OCI-LY1 (cell line): ENCODE measurements around the gene ZNF593.

Experiments used
- H2AFZ ChIP-seq: fragments of 200-600 bp; sonication (generic), shearing (Covaris generic); 2 replicates; pipeline ENCODE4 v1.6.0; 2014; ENCODE audit warnings: antibody characterized with exemption, mild to moderate bottlenecking, low read length
- H3F3A ChIP-seq: fragments of 200-600 bp; sonication (generic), shearing (Covaris generic); 2 replicates; pipeline ENCODE4 v1.6.0; 2014; ENCODE audit warnings: mild to moderate bottlenecking, antibody characterized with exemption, low read length, moderate library complexity; ENCODE audit not compliant: insufficient read depth
- H3K27ac ChIP-seq: fragments of 200-600 bp; sonication (generic); 2 replicates; pipeline ENCODE4 v1.5.1; 2014; ENCODE audit warnings: low read length, mixed run types, mild to moderate bottlenecking, low read depth; ENCODE audit not compliant: poor library complexity, severe bottlenecking
- H3K27me3 ChIP-seq: fragments of 200-600 bp; sonication (generic); 2 replicates; pipeline ENCODE4 v1.6.0; 2014; ENCODE audit warnings: antibody characterized with exemption, mild to moderate bottlenecking, low read length, moderate library complexity; ENCODE audit not compliant: insufficient read depth
- H3K36me3 ChIP-seq: fragments of 200-600 bp; sonication (generic); 2 replicates; pipeline ENCODE4 v1.6.1; 2014; ENCODE audit warnings: mild to moderate bottlenecking, antibody characterized with exemption, low read length, moderate library complexity, mixed read lengths; ENCODE audit not compliant: insufficient read depth
- H3K4me1 ChIP-seq: fragments of 200-600 bp; sonication (generic); 2 replicates; pipeline ENCODE4 v1.5.1; 2014; ENCODE audit warnings: mild to moderate bottlenecking, low read length, moderate library complexity; ENCODE audit not compliant: insufficient read depth, severe bottlenecking
- H3K4me2 ChIP-seq: fragments of 200-600 bp; sonication (generic), shearing (Covaris generic); 2 replicates; pipeline ENCODE4 v1.6.1; 2014; ENCODE audit warnings: low read length
- H3K4me3 ChIP-seq: fragments of 200-600 bp; sonication (generic); 2 replicates; pipeline ENCODE4 v1.5.1; 2014; ENCODE audit warnings: low read length, low read depth, mild to moderate bottlenecking, mixed read lengths; ENCODE audit not compliant: poor library complexity, severe bottlenecking
- H3K79me2 ChIP-seq: fragments of 200-600 bp; shearing (Covaris generic); 2 replicates; pipeline ENCODE4 v1.6.1; 2016; ENCODE audit warnings: mixed run types, low read length, mixed read lengths; ENCODE audit not compliant: insufficient read depth
- H3K9ac ChIP-seq: fragments of 200-600 bp; sonication (generic), shearing (Covaris generic); 2 replicates; pipeline ENCODE4 v1.6.1; 2014; ENCODE audit warnings: mild to moderate bottlenecking, low read length, mixed read lengths
- H3K9me2 ChIP-seq: fragments of 200-600 bp; sonication (generic), shearing (Covaris generic); 2 replicates; pipeline ENCODE4 v1.6.1; 2014; ENCODE audit warnings: low read depth, mild to moderate bottlenecking, low read length, mixed read lengths
- H3K9me3 ChIP-seq: fragments of 200-600 bp; shearing (Covaris generic); 2 replicates; pipeline ENCODE4 v1.6.1; 2014; ENCODE audit warnings: low read length, mixed read lengths
- H4K20me1 ChIP-seq: fragments of 200-600 bp; sonication (generic), shearing (Covaris generic); 2 replicates; pipeline ENCODE4 v1.6.0; 2016; ENCODE audit warnings: mild to moderate bottlenecking, low read length; ENCODE audit not compliant: insufficient read depth
- EZH2 ChIP-seq: fragments of 200-600 bp; sonication (generic), shearing (Covaris generic); IDR thresholded peaks from 2 replicates; pipeline ENCODE4 v1.8.0; 2017; ENCODE audit warnings: borderline replicate concordance, mixed run types, mild to moderate bottlenecking, antibody characterized with exemption, low read length, moderate library complexity, mixed read lengths
- TF ChIP-seq, protein P1 (sequence below): fragments of 200-600 bp; sonication (generic), shearing (Covaris generic); IDR thresholded peaks from 2 replicates; pipeline ENCODE4 v1.5.1; 2017; ENCODE audit warnings: mild to moderate bottlenecking, antibody characterized with exemption, low read length, moderate library complexity, mixed read lengths

ZNF593 gene

DNA sequence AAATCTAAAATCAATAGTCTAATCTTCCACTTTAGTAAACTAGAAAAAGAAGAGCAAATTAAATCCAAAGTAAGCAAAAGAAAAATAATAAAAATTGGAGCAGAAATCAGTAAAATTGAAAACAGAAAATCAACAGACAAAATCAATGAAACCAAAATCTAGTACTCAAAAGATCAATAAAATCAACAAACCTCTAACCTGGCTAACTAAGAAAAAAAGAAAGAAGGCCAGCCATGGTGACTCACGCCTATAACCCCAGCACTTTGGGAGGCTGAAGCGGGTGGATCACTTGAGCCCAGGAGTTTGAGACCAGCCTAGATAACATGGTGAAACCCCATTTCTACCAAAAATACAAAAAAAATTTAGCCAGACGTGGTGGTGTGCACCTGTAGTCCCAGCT is 35.2 kb upstream of the ZNF593 start:
- Histone ChIP-seq H3F3A (no peaks in the 10 kb centered on the region), H3K36me3 (no peaks in the 10 kb centered on the region; the same call in 1 of the 2 replicates), H3K79me2 (no peaks in the 10 kb centered on the region), H3K4me3 (no peak overlapping the region), H3K4me2 (no peak overlapping the region), H3K27me3 (no peaks in the 10 kb centered on the region), H3K27ac (no peak overlapping the region), H3K9me2 (no peaks in the 10 kb centered on the region), H3K4me1 (no peaks in the 10 kb centered on the region), H3K9ac (no peak overlapping the region), H2AFZ (no peak overlapping the region), H3K9me3 (peaks cover 5% of the 10 kb centered on the region; the same call in 1 of the 2 replicates), H4K20me1 (no peaks in the 10 kb centered on the region)
- no peak for TF ChIP-seq EZH2
- TF ChIP-seq, protein P1, sequence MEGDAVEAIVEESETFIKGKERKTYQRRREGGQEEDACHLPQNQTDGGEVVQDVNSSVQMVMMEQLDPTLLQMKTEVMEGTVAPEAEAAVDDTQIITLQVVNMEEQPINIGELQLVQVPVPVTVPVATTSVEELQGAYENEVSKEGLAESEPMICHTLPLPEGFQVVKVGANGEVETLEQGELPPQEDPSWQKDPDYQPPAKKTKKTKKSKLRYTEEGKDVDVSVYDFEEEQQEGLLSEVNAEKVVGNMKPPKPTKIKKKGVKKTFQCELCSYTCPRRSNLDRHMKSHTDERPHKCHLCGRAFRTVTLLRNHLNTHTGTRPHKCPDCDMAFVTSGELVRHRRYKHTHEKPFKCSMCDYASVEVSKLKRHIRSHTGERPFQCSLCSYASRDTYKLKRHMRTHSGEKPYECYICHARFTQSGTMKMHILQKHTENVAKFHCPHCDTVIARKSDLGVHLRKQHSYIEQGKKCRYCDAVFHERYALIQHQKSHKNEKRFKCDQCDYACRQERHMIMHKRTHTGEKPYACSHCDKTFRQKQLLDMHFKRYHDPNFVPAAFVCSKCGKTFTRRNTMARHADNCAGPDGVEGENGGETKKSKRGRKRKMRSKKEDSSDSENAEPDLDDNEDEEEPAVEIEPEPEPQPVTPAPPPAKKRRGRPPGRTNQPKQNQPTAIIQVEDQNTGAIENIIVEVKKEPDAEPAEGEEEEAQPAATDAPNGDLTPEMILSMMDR: no peak

DNA sequence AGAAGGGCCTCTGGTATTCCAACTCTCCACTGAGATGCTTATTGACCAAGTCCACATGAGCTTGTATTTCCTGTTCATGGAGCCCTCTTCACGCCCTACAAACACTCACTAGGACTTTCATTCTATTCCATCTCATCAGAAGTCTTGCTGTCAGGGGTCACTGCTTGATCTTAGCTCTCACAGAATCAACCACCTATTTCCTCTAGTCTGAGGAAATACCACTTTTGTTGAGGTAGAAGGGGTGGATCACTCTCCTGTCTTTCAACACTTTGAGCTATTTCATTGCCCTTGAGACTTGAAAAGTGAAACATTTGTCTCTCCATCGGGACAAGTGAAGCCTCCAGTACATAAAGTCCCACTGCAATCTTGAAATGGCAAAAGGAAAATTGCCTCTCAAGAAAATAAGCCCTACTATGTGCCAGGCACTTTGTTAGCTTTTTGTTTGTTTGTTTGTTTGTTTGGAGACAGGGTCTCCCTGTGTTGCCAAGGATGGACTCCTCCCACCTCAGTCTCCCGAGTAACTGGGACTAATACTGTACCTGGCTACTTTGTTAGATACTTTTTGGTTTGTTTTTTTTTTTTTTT is 30.6 kb upstream of the ZNF593 start:
- Histone ChIP-seq H3K4me2 (no peak overlapping the region), H3K9me3 (peaks cover 5% of the 10 kb centered on the region; the same call in 1 of the 2 replicates), H3K36me3 (no peaks in the 10 kb centered on the region; the same call in 1 of the 2 replicates), H3F3A (no peaks in the 10 kb centered on the region), H3K27ac (no peak overlapping the region), H3K27me3 (no peaks in the 10 kb centered on the region), H2AFZ (no peak overlapping the region), H3K4me3 (no peak overlapping the region), H3K9me2 (no peaks in the 10 kb centered on the region), H4K20me1 (no peaks in the 10 kb centered on the region), H3K9ac (no peak overlapping the region), H3K4me1 (no peaks in the 10 kb centered on the region), H3K79me2 (no peaks in the 10 kb centered on the region)
- no peak for TF ChIP-seq EZH2
- TF ChIP-seq, protein P1: no peak

GRCh38 chr1:26142159-26142558 is 27.5 kb upstream of the ZNF593 start:
- H3K36me3 ChIP-seq: no peaks in the 10 kb centered on the region
- H3K4me2 ChIP-seq: no peak overlapping the region
- no peak overlapping the region for H3K4me3 ChIP-seq
- no peaks in the 10 kb centered on the region for H3K4me1 ChIP-seq
- H4K20me1 ChIP-seq: no peaks in the 10 kb centered on the region
- no peaks in the 10 kb centered on the region for H3F3A ChIP-seq
- H3K9ac ChIP-seq: no peak overlapping the region
- H2AFZ ChIP-seq: no peak overlapping the region
- H3K27me3 ChIP-seq: no peaks in the 10 kb centered on the region
- no peak for TF ChIP-seq EZH2
- TF ChIP-seq, protein P1: no peak
- no peak overlapping the region for H3K27ac ChIP-seq
- no peaks in the 10 kb centered on the region for H3K9me3 ChIP-seq
- H3K79me2 ChIP-seq: no peaks in the 10 kb centered on the region
- no peaks in the 10 kb centered on the region for H3K9me2 ChIP-seq
